GM18498 (cell line): ENCODE data around the gene FBXL14.
"Not testable (repeated sequence)": the region's sequence is repeated elsewhere in the genome, so short reads cannot be mapped to it uniquely, and the experiment has no call there.

Source experiments
- ATAC-seq: cut with Tn5 transposase; IDR thresholded peaks from one replicate; pipeline ENCODE4 v1.9.1; 2021; ENCODE audit warnings: mild to moderate bottlenecking, moderate library complexity; ENCODE audit not compliant: unreplicated experiment

FBXL14 gene

DNA sequence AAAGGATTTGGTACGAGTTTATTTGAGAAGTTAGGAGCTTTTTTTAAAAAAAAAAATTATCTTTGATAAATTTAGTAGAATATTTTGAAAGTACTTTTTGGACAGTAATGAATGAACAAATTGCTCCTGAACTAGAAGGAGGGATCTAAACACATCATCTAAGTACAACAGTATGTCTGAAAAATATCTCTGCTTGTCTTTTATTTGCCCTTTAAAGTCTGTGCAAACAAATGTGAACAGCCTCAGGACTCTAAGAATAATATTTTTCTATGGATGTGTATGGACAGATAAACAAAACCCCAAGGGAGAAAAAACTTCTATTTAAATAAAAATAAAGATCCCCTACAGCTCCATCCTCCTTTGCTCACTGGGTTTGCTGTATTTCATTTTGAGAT is 19.5 kb downstream of the FBXL14 start:
- no peak for ATAC-seq

DNA sequence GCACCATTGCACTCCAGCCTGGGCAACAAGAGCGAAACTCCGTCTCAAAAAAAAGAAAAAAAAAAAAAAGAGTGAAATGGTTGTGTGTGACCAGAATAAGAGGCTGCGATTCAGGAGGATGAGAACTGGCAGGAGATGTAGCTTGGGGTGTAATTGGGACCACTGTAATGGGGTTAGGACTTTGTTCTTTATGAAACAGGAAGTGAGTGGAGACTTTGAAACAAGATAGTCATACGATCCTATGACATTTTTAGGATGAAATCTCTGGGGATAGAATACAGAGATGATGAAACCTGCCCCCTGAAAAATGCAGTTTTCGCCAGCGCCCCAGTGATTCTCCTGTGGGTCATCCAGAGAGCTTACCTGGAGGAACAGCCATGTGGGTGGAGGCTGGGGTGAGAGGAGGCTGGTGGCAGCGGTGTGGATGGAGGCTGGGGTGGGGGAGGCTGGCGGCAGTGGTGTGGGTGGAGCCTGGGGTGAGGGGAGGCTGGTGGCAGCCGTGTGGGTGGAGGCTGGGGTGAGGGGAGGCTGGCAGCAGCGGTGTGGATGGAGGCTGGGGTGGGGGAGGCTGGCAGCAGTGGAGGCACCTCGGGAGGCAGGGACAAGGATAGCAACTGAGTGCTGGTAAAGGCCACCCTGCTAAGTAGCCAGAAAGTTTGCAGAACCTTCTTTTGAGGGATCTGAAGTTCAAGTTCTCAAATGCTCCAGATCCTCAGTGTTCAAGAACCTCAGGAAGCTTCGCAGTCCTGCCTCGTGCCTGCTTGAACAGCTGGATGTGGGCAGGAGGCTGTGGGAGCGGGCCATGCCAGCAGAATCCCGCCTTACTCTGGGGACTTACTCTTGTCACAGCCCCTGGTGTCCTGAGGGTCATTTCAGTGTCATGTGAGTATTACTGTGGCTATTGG is 20.2 kb downstream of the FBXL14 start:
- no peak for ATAC-seq

- ATAC-seq, result no peak
These were observed 21.6 kb downstream of the FBXL14 start for GRCh38 chr12:1572731-1573130.

DNA sequence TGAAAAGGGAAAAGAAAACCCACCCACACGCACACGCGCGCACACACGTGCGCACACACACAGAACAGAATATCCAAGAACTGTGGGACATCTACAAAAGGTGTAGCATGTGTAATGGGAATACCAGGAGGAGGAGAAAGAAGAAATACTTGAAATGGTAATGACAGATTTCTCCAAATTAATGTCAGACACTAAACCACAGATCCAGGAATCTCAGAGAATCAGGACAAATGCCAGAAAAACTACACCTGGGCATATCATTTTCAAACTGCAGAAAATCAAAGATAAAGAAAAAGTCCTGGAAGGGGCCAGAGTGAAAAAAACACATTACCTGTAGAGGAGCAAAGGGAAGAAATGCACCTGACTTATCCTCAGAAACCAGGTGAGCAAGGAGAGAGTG is 26.5 kb downstream of the FBXL14 start:
- ATAC-seq, result no peak

DNA sequence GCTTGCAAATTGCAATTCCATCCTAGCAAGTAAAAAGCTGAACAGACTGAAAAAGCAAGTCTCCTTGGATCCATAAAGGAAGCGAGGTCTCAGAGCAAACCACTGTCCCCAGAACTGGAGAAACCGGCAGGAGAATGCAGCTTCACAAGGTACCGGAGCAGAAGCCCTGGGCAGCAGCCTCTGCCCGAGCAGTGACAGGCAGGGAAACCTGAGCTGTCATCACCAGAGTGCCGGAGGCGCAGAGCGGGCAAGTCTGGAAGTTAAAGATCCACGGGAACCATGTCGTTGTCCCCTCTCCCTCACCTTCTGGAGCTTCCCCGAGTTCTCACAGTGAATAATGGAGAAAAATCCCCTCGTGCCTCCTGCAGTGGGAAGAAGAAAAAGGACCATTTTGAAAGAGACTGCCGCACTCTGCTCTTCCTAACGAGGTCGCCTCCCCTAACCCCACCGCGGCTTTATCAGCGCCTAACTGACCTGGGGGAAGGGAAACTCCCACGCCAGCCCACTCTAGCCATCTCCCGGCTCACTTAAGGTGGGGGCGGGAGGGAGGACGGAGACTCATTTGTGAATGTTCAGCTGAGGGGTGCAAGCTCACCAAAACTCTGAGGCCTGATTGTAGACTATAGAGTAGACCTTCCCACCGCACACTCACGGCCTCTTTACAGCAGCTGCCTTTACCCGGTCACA is 27.8 kb downstream of the FBXL14 start:
- ATAC-seq, result no peak

GRCh38 chr12:1565172-1565571 is 29.2 kb downstream of the FBXL14 start:
- ATAC-seq, result no peak

DNA sequence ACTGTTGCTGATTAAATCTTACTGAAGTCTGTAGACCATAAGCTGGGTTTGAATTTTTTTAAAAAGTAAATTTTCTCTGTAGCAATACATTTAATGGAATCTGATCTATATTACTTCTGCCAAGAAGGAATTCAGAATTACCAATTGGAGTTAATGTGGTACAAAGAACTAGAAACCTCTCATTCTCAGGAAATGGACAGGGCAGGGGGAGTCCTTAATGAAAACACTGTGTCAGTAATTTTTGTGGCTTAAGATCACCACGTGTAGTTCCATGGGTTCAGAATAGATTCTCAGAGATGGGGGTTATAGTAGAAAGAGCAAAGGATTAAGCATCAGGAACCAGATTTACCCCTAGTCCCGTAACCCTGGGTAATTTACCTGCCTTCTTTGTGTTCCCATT is 30.3 kb downstream of the FBXL14 start:
- no peak for ATAC-seq

GRCh38 chr12:1562813-1563407 is 31.5 kb downstream of the FBXL14 start:
- ATAC-seq, result no peak

GRCh38 chr12:1560704-1561103 is 33.7 kb downstream of the FBXL14 start:
- ATAC-seq, result no peak

- no peak for ATAC-seq
These were observed 34.7 kb downstream of the FBXL14 start for GRCh38 chr12:1559676-1560091.

DNA sequence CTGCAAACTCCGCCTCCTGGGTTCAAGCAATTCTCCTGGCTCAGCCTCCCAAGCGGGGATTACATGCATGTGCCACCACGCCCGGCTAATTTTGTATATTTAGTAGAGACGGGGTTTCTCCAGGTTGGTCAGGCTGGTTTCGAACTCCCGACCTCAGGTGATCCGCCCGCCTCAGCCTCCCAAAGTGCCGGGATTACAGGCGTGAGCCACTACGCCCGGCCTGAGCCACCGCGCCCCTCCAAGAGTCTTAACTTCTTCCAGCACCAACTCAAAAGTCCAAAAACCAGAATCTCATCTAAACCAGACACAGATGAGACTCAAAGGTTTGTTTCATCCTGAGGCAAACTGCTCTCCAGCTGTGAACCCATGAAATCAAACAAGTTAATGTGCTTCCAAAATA is 36.3 kb downstream of the FBXL14 start:
- not testable (repeated sequence) for ATAC-seq

GRCh38 chr12:1553987-1554982 is 40.1 kb downstream of the FBXL14 start:
- peak; percentile 98 for ATAC-seq

DNA sequence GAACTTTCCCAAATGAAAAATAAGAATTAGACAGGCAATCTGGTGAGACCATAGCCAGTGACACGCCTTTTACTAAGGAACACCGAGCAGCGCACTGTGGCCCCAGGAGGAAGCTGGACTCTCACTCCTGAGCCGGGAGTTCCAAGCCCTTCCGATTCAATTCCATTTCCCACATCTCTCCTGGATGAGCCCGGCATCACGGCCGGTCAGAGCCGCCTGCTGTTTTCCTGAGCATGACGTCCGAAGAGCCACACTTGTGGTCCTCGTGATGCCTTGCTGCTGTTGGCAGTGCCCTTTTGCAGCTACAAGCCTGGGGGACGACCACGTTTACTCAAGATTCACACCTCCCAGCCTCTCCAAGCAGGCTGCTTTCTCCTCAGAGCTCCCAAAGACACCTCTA is 40.8 kb downstream of the FBXL14 start:
- ATAC-seq, result no peak

DNA sequence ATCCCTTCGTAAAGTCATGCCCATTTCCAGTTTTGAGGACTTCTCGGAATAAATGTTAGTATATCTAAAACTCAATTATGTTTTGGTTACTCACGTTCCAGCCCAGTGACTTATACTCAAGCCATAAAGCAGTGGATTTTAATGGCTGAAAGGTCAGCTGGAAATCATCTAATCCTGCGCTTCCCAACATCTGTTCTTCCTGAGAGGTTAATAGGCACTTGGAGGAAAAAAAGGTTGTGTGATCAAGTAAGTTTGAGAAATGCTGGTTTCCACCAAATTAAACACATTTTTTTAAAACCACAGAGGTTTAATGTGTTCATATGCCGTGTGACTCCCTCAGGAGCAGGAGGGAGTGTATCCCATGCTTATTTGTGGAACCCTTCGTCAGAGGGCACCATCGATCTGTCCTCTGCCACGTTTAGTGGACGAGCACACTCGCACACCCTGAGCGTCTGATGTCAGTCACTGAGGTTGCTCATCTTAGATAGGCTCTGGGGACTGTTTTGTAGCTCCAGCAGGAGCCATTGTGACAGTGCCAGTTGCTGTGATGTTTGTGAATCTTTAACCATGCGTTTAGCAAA is 41.4 kb downstream of the FBXL14 start:
- ATAC-seq, result no peak

DNA sequence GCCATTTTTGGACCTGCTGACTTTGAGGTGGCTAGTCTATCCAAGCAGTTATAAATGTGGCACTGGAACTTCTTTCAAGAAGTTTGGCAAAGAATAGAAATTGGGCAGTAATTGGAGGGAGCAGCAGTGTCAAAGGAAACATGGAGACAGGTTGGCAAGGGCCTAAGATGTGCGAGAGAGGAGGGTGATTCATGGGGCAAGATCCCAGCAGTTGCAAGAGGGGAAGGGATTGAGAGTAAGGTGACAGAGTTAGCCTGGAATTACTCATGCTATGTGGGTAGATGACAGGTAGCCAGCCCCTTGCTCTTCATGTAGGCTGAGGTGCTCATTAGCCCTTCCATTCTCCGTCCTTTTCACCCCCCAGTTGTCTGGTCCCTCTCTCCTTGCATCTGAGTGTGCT is 42.2 kb downstream of the FBXL14 start:
- no peak for ATAC-seq

DNA sequence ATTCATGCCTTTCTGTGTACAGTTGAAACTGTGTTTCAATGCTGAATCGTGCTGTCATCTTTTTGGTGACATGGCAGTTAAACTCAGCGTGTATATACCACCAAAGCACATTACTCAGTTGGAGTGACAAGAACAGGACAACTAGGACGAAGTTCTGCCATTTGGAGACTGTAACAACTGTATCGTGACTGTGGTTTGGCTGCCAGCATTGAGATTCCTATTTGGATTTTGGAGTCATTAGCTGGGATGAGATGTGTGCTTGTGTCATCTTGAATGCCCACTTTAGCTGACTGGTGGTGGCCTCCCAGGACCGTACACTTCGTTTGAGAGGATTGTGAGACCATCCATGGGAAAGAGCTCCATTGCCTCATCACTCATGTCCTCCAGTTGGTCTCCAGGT is 42.9 kb downstream of the FBXL14 start:
- ATAC-seq, result no peak

DNA sequence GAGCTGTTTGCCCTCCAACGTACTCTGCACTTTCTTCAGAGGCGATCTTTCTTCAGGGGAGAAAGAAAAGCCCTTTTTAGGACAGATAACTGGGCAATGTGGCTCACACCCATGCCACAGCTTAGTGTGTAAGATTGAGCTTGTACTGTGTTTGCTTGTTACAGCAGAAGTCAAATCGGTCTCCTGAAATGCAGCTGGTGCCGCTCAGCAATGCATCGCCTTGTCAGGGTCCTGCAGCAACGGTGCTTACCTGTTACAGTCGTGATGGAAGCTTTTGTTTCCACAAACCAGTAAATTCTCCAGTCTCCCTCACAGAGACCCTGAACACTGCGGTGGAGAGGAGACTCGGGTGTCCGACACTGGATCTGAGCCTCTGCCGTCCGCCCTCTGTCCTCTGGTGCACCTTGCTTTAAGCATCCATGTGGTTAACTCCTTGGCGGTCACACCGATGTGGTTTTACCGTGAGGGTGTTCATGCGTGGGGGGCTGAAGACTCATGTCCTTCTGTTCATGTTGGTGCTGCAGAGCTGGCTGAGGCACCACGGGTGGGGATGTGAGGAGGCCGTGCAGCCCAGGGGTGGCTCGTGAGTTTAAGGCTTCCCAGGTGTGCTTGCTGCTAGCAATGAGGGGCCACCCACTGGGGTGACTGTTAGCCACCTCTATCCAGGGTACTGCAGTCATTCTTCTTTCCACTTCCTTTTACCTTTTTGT is 47.3 kb downstream of the FBXL14 start:
- no peak for ATAC-seq

GRCh38 chr12:1544996-1545700 is 49.2 kb downstream of the FBXL14 start:
- ATAC-seq, result no peak

DNA sequence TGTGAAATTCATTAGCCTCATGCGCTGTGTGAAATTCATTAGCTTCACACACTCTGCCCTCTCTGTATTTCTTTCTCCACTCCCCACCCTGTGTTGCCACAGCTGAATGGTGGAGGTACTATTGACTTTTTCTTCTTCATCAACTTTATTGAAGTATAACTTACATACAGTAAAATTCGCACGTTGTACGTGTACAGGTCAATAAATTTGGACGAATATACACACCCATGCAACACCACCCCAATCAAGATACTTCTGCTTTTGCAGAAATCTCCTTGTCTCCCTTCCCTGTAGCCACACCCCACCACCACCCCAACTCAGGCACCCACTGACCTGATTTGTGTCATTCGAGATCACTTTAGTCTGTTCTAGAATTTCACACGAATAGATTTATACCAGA is 51.8 kb downstream of the FBXL14 start:
- no peak for ATAC-seq
